B cell (primary cell): Measurements from ENCODE around the gene PRKCH.

Experiments used
- EZH2 ChIP-seq: IDR thresholded peaks from 2 replicates; pipeline ENCODE4 v1.6.1; 2012; ENCODE audit warnings: borderline replicate concordance, low read depth, mild to moderate bottlenecking, moderate library complexity, low read length; ENCODE audit not compliant: insufficient read depth, poor library complexity, severe bottlenecking
- TF ChIP-seq, protein P1 (sequence below): fragments of 200-600 bp; IDR thresholded peaks from one replicate; pipeline ENCODE4 v1.8.0; 2022; ENCODE audit warnings: antibody characterized with exemption, mild to moderate bottlenecking

DNA sequence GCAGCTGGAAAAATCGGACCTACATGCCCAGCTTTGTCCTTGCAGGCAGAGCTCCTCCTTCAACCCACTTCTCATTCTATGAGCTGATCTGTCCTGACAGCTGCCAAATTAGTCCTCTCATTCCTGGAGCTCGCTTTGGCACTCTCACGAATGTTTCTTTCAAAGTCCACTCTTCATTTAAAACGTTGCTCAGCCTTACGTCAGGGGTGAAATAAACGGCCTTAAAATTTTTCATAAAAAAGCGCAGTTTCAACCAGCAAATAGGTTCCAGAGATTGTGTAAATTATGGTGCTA, 253.1 kb downstream of the PRKCH start:
- TF ChIP-seq, protein P1, sequence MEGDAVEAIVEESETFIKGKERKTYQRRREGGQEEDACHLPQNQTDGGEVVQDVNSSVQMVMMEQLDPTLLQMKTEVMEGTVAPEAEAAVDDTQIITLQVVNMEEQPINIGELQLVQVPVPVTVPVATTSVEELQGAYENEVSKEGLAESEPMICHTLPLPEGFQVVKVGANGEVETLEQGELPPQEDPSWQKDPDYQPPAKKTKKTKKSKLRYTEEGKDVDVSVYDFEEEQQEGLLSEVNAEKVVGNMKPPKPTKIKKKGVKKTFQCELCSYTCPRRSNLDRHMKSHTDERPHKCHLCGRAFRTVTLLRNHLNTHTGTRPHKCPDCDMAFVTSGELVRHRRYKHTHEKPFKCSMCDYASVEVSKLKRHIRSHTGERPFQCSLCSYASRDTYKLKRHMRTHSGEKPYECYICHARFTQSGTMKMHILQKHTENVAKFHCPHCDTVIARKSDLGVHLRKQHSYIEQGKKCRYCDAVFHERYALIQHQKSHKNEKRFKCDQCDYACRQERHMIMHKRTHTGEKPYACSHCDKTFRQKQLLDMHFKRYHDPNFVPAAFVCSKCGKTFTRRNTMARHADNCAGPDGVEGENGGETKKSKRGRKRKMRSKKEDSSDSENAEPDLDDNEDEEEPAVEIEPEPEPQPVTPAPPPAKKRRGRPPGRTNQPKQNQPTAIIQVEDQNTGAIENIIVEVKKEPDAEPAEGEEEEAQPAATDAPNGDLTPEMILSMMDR, result no peak
- TF ChIP-seq EZH2, result no peak
